GM20000 (cell line): Measurements from ENCODE around the gene CAMTA1.

Experiments used
- DNase-seq: peaks from one replicate; pipeline ENCODE4 v3.0.0; 2012; ENCODE audit warnings: low spot score
- TF ChIP-seq, protein P1 (sequence below): IDR thresholded peaks from 2 replicates; pipeline ENCODE4 v1.5.1; 2012; ENCODE audit warnings: mild to moderate bottlenecking, control low read depth; ENCODE audit errors: extremely low read depth, missing control alignments

CAMTA1 gene

DNA sequence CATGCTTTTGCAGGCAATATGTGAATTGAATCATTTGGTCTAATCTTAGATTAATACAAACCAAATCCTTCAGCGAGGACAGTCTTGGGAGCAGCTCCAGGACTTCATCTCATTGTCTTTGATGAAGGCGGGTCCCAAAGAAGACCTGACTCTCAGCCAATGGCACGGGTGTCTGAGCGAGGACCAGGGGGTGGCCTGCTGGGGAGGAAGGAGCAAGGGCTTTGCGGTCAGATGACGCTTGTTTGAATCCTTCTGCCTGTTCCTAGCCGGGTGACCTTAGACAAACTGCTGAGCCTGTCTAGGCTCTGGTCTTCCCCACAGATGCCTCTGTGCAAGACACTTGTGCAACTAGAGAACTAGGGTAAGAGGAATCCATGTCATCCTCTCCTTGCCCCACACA is 673.7 kb downstream of the CAMTA1 start:
- DNase-seq, result no peak
- TF ChIP-seq, protein P1, sequence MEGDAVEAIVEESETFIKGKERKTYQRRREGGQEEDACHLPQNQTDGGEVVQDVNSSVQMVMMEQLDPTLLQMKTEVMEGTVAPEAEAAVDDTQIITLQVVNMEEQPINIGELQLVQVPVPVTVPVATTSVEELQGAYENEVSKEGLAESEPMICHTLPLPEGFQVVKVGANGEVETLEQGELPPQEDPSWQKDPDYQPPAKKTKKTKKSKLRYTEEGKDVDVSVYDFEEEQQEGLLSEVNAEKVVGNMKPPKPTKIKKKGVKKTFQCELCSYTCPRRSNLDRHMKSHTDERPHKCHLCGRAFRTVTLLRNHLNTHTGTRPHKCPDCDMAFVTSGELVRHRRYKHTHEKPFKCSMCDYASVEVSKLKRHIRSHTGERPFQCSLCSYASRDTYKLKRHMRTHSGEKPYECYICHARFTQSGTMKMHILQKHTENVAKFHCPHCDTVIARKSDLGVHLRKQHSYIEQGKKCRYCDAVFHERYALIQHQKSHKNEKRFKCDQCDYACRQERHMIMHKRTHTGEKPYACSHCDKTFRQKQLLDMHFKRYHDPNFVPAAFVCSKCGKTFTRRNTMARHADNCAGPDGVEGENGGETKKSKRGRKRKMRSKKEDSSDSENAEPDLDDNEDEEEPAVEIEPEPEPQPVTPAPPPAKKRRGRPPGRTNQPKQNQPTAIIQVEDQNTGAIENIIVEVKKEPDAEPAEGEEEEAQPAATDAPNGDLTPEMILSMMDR, result no peak

DNA sequence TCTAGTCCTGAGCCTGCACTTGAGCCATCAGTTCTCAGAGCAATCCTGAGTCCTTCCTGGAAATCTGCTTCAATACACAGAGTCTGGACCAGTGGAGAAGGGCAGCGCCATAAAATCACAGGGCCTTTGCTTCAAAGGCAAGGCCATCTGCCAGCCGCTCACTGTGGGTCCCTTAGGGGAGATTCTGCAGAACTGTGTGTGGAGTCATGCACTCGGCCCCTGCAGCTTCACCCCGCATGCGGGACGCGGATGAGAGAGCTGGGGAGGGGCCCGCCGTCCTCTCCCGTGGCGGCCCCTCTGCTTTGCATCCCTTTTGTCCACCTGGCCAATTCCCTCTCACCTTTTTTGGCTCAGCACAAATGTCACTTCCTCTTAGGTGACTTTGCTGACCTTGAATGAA is 674.7 kb downstream of the CAMTA1 start:
- TF ChIP-seq, protein P1, result no peak
- no peak for DNase-seq

DNA sequence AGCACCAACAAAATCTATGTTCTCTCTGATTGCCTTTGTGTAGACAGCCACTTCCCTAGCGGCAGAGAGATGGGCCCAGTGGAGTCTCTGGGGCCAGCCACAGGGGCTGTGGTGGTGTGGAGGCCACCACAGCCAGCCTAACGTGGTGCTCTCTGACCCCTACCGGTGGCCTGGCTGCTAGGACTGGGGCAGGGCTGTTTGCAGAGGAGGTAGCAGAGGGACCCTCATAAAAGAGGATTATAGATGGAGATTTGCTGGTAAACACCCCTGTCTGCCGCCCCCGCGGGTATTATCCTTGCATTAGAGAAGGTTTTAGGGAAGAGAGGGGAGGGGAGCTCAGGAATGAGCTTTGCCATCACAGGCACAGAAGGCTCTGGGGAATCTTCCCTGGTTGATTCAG is 675.6 kb downstream of the CAMTA1 start:
- DNase-seq, result no peak
- TF ChIP-seq, protein P1, result no peak

DNA sequence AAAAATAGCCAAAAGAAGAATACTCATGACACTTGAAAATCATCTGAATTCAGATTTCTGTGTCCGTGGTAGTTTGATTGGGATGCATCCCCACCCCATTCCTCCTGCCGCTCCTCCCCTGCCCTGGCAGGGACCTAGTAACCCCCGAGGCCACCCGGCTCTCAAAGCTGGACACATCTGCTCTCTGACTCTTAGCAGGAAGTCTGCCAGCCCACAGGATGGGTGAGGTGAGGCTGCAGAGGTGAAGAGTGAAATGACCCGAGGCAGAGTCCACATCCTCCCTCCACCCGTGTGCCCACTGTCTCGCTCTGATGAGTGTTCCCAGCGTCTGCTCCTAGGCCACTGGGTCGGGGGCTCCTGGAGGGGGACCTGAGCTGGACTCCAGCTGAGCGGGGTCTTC is 677.4 kb downstream of the CAMTA1 start:
- TF ChIP-seq, protein P1, result no peak
- DNase-seq, result no peak

DNA sequence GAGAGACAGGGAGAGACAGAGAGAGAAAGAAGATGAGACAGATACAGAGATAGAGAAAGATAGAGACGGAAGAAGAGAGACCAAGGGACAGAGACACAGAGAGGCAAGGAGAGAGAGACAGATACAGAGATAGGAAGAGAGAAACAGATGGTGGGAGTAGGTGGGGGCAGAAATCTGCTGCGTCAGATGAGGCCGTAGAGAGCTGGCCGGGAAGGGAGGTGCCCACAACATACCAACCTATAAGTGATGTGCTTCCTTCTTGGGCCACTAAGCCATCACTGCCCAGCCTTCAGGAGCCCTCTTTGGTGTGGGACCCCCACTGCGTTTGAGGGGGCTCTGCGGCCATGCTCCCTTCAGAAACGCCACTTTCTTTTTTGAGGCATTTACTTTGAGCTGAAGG is 678.3 kb downstream of the CAMTA1 start:
- TF ChIP-seq, protein P1, result no peak
- DNase-seq, result no peak

DNA sequence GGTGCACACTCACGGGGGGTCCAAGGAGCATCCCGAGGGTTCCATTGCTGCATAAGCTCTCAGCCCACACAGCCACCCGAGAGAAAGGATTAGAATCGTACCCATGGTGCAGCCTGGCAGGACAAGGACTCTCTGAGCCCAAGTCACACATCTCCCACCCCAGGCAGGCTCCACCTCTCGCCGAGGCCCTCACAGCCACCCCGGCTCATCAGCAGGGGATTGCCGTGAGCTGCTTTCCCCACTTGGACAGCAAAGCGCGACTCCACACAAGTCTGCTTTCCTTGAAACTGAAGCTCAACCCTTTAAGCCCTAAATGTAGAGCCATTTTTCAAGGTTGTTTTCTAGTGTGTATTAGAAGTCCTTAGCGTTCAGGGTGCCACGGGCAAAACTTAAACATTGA is 679.5 kb downstream of the CAMTA1 start:
- TF ChIP-seq, protein P1, result no peak
- no peak for DNase-seq

DNA sequence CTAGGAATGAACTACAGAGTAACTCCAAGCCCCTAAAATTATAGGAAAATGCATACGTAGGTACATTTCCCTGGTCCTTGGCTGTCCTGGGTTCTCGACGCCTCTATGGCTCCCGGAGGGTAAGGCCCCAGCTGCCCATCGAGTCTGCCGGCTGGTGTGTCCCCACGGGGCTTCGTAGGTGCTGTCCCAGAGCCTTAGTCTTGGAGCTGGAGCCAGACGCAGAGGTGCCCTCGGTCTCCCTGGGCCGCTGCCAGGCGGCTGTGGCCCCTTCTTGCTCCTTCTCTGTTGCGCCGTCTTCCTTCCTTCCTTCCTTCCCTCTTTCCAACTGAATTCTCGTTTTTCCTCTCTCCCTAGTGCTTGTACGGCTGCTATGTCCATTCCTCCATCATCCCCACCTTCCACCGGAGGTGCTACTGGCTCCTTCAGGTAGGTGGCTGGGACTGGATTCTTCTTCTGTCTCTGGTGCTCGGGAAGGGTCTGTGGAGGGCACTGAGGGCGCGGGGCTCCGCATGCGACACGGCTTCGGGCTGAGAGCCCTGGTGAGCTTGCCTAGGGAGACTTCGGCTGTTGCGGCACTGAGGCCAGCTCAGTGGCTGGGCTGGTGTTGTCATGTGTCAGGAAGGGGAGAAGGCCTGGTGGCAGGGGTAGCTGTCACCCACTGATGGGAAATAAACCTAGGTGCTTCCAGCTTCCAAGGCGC is 682.4 kb downstream of the CAMTA1 start:
- DNase-seq, result no peak
- TF ChIP-seq, protein P1, result no peak
